HCT116 (cell line): ENCODE results near the gene PRKAG2. TPM values are rescaled to one million over a fixed set of nuclear protein-coding genes. Genes with fewer than 3 reads are reported as not detected.

ENCODE experiments used
- ATAC-seq: fragments of 200-7000 bp; cut with Tn5 transposase; 2 replicates; pipeline ENCODE4 v1.9.1; 2020; ENCODE audit warnings: mild to moderate bottlenecking, moderate library complexity
- BruUV-seq: library from RNA; stranded (reverse); fragments of 400-500 nt; replicated peaks from 2 replicates; lab custom pipeline; 2021; lab: Mats Ljungman, UMichigan
- CTCF ChIA-PET: fragments of 300-600 bp; sonication (Branson Sonifier 250); formaldehyde crosslinking; loops from one replicate; lab custom pipeline; 2021; ENCODE audit warnings: antibody characterized with exemption; lab: Charles Lee
- POLR2A ChIA-PET: fragments of 300-600, 350-600 bp; sonication (Branson Sonifier 250); formaldehyde crosslinking; loops from one replicate; lab custom pipeline; 2021; ENCODE audit warnings: antibody characterized with exemption; lab: Charles Lee
- RAD21 ChIA-PET, 2 experiments: fragments of 300-600 bp; sonication (Branson Sonifier 250); formaldehyde crosslinking; loops; one replicate each; lab custom pipeline; 2023; ENCODE audit warnings: low total read pairs in 2 of 2; ENCODE audit not compliant: uncharacterized antibody in 2 of 2, unreplicated experiment in 2 of 2, low non-redundant PET in 1 of 2; lab: Charles Lee
- DNase-seq: peaks from one replicate; pipeline ENCODE4 v3.0.0-alpha.2; 2010; ENCODE audit warnings: low read depth, low spot score
- H2AFZ ChIP-seq: fragments of 200-600 bp; shearing (Covaris generic), sonication (generic); 2 replicates; pipeline ENCODE4 v1.6.1; 2017; ENCODE audit warnings: low read depth, mixed run types, mixed read lengths, antibody characterized with exemption, low read length; ENCODE audit not compliant: poor library complexity, severe bottlenecking
- H3K27ac ChIP-seq: 2 replicates; pipeline ENCODE4 v1.5.1; 2012; ENCODE audit warnings: low read depth, low read length
- H3K27me3 ChIP-seq: fragments of 200-600 bp; sonication (generic); 2 replicates; pipeline ENCODE4 v1.6.1; 2016; ENCODE audit warnings: mixed run types, low read length, mixed read lengths; ENCODE audit not compliant: insufficient read depth
- H3K36me3 ChIP-seq, 2 experiments: fragments of 200-500 bp in 1 of 2; fragments of 200-600 bp in 1 of 2; sonication (Bioruptor generic) in 1 of 2; sonication (generic) in 1 of 2; 2 replicates each; pipeline versions ENCODE4 v1.5.1 to v1.6.1; 2014 to 2016; ENCODE audit warnings: low read length in 2 of 2, inconsistent platforms in 1 of 2, mixed read lengths in 1 of 2, mixed run types in 1 of 2; ENCODE audit not compliant: insufficient read depth in 2 of 2, control insufficient read depth in 1 of 2
- H3K4me1 ChIP-seq, 2 experiments: fragments of 200-600 bp in 1 of 2; sonication (generic) in 1 of 2; 2 replicates each; pipeline versions ENCODE4 v1.5.1 to v1.6.1; 2012 to 2017; ENCODE audit warnings: low read length in 2 of 2, inconsistent platforms in 1 of 2, mild to moderate bottlenecking in 1 of 2, mixed read lengths in 1 of 2, mixed run types in 1 of 2, moderate library complexity in 1 of 2; ENCODE audit not compliant: insufficient read depth in 2 of 2, control insufficient read depth in 1 of 2
- H3K4me2 ChIP-seq: fragments of 200-600 bp; sonication (generic); 2 replicates; pipeline ENCODE4 v1.6.1; 2017; ENCODE audit warnings: mixed run types, low read length, mixed read lengths
- H3K4me3 ChIP-seq, 2 experiments: fragments of 200-600 bp in 1 of 2; sonication (generic) in 1 of 2; replicated peaks in 1 of 2; 2 replicates each; pipeline ENCODE4 v1.5.1; 2011 to 2016; ENCODE audit warnings: low read length in 2 of 2, control low read depth in 1 of 2, low read depth in 1 of 2, mild to moderate bottlenecking in 1 of 2, mixed read lengths in 1 of 2, mixed run types in 1 of 2
- H3K79me2 ChIP-seq: fragments of 200-600 bp; sonication (generic); 2 replicates; pipeline ENCODE4 v1.6.1; 2017; ENCODE audit warnings: mild to moderate bottlenecking, mixed run types, low read length, moderate library complexity, mixed read lengths; ENCODE audit not compliant: insufficient read depth
- H3K9ac ChIP-seq: fragments of 200-600 bp; sonication (generic); 2 replicates; pipeline ENCODE4 v1.6.1; 2016; ENCODE audit warnings: low read length, mixed read lengths
- H3K9me2 ChIP-seq: fragments of 200-600 bp; sonication (generic), shearing (Covaris generic); 2 replicates; pipeline ENCODE4 v1.6.1; 2017; ENCODE audit warnings: mixed run types, mild to moderate bottlenecking, moderate library complexity; ENCODE audit not compliant: insufficient read depth
- H3K9me3 ChIP-seq, 2 experiments: fragments of 200-500 bp in 1 of 2; fragments of 200-600 bp in 1 of 2; sonication (Bioruptor generic) in 1 of 2; sonication (generic) in 1 of 2; 2 replicates each; pipeline ENCODE4 v1.6.1; 2014 to 2017; ENCODE audit warnings: low read length in 2 of 2, mixed read lengths in 2 of 2, inconsistent platforms in 1 of 2, low read depth in 1 of 2, mild to moderate bottlenecking in 1 of 2, mixed run types in 1 of 2, moderate library complexity in 1 of 2; ENCODE audit not compliant: control insufficient read depth in 1 of 2, insufficient read depth in 1 of 2
- H4K20me1 ChIP-seq: fragments of 200-600 bp; sonication (generic), shearing (Covaris generic); 2 replicates; pipeline ENCODE4 v1.6.1; 2017; ENCODE audit warnings: mixed run types, mild to moderate bottlenecking, moderate library complexity; ENCODE audit not compliant: insufficient read depth
- CEBPB ChIP-seq: IDR thresholded peaks from 2 replicates; pipeline ENCODE4 v1.6.1; 2012; ENCODE audit warnings: low read depth
- JUND ChIP-seq: IDR thresholded peaks from 2 replicates; pipeline ENCODE4 v1.6.1; 2012
- POLR2AphosphoS5 ChIP-seq: IDR thresholded peaks from 2 replicates; pipeline ENCODE4 v1.6.1; 2011; ENCODE audit warnings: mild to moderate bottlenecking, low read depth, low read length, moderate library complexity
- intact Hi-C: fragments of 100-400 bp; cut with micrococcal nuclease; formaldehyde crosslinking; loops from 2 replicates; pipeline ENCODE4 v1.10.0; 2022
- total RNA-seq: library from RNA; stranded (reverse); gene quantifications from one replicate; pipeline ENCODE4 v1.2.1, GENCODE V29; 2021; ENCODE audit not compliant: unreplicated experiment

The PRKAG2 gene
- total RNA-seq, 1 experiment from 2014 or later: 23.6 TPM

- ChIA-PET POLR2A (no interaction called here), CTCF (interaction anchor here (6.3 kb wide), 1 partner anchor 11 kb away, joined by 35 read pairs; no protein-coding TSS in a partner anchor)
- ATAC-seq: no peak
- TF ChIP-seq JUND: no peak
- TF ChIP-seq, all 23 proteins: peak for 0
- RAD21 ChIA-PET: no interaction called here
- no peak for DNase-seq
- no peaks in the 10 kb centered on the region for H3K9me3 ChIP-seq
- H3K4me2 ChIP-seq: peak overlapping the region; percentile 46
- H3K27me3 ChIP-seq: no peaks in the 10 kb centered on the region
- intact Hi-C loops: no loop called here
- no TSS peak for BruUV-seq
- H3K4me1 ChIP-seq: peaks cover 26 to 51% of the 10 kb centered on the region in 2 experiments
- H3K9ac ChIP-seq: no peak overlapping the region
- H3K27ac ChIP-seq: no peak overlapping the region
- no peaks in the 10 kb centered on the region for H3K9me2 ChIP-seq
- H4K20me1 ChIP-seq: no peaks in the 10 kb centered on the region
- H3K79me2 ChIP-seq: no peaks in the 10 kb centered on the region
- no peak overlapping the region for H2AFZ ChIP-seq
- no peaks in the 10 kb centered on the region for H3K36me3 ChIP-seq
- no peak overlapping the region for H3K4me3 ChIP-seq
These were observed 82.9 kb downstream of the PRKAG2 start for GRCh38 chr7:151793991-151794507.

GRCh38 chr7:151793531-151793951 lies 83.4 kb downstream of the PRKAG2 start:
- intact Hi-C loops: no loop called here
- CTCF ChIA-PET: interaction anchor here (6.3 kb wide), 1 partner anchor 10 kb away, joined by 35 read pairs; no protein-coding TSS in a partner anchor
- Histone ChIP-seq H3K27me3 (no peaks in the 10 kb centered on the region), H3K4me3 (no peak overlapping the region), H3K4me1 (peaks cover 26 to 46% of the 10 kb centered on the region in 2 experiments), H3K27ac (no peak overlapping the region), H3K9ac (no peak overlapping the region), H3K36me3 (no peaks in the 10 kb centered on the region), H3K9me2 (no peaks in the 10 kb centered on the region), H4K20me1 (no peaks in the 10 kb centered on the region), H3K4me2 (no peak overlapping the region), H3K79me2 (no peaks in the 10 kb centered on the region), H2AFZ (no peak overlapping the region), H3K9me3 (no peaks in the 10 kb centered on the region)
- RAD21 ChIA-PET: no interaction called here
- DNase-seq: no peak
- TF ChIP-seq POLR2AphosphoS5 (no peak), CEBPB (peak; percentile 56; the same call in 1 of the 2 replicates)
- no peak for ATAC-seq
- no TSS peak for BruUV-seq
- POLR2A ChIA-PET: no interaction called here
